Heart left ventricle (tissue), 13 donors: ENCODE results near the gene ID2.

ENCODE experiments used
- CTCF ChIP-seq, 12 donors: fragments of 200-600 bp; sonication (generic) in 4 of 12; IDR thresholded peaks; one replicate each; pipeline versions ENCODE4 v1.5.0 to v1.8.0; 2018 to 2022; ENCODE audit warnings: antibody characterized with exemption in 12 of 12, mild to moderate bottlenecking in 5 of 12
- POLR2A ChIP-seq, 2 donors: fragments of 450-650 bp; IDR thresholded peaks; one replicate each; pipeline ENCODE4 v1.6.1; 2017; ENCODE audit warnings: antibody characterized with exemption in 2 of 2, mild to moderate bottlenecking in 2 of 2, moderate library complexity in 2 of 2
- donor health status: ischemic (EF 13 %, LVEDD 7.1; RV severe dilation, severe dysfunction).
- donor health status: DM: no; HTN: yes; CAD: no.
- donor health status: DM: no; HTN: no; CAD: no.
- donor health status: ischemic (EF 25% LVEDD 6.9; RV normal size, moderate dysfunction).
- donor health status: ischemic (EF 25% LVEDD 5.7; RV mildly dilated, moderate dysfunction).
- donor health status: ischemic (EF 35%, LVEDD 5.7; RV mildly dilated, moderate dysfunction).
- donor health status: nonischemic (EF 11% LVEDD 7.7; RV severe dilation, severe dysfunction).
- donor health status: DM: yes; HTN: yes; CAD: no.
- donor health status: PGD.
- donor health status: ischemic (EF 29% LVEDD 5.4; RV normal size, mild dysfunction).
- donor health status: nonischemic (EF 23%, LVEDD 6.1; RV moderate dilation, normal function).

- no peak for TF ChIP-seq CTCF (IDR thresholded peaks at IDR 0.05)
- no peak for TF ChIP-seq POLR2A (IDR thresholded peaks at IDR 0.05)
These were observed 23.6 kb upstream of the ID2 start for GRCh38 chr2:8658064-8658862.
